ENCODE data around the gene CENPX.

DNA sequence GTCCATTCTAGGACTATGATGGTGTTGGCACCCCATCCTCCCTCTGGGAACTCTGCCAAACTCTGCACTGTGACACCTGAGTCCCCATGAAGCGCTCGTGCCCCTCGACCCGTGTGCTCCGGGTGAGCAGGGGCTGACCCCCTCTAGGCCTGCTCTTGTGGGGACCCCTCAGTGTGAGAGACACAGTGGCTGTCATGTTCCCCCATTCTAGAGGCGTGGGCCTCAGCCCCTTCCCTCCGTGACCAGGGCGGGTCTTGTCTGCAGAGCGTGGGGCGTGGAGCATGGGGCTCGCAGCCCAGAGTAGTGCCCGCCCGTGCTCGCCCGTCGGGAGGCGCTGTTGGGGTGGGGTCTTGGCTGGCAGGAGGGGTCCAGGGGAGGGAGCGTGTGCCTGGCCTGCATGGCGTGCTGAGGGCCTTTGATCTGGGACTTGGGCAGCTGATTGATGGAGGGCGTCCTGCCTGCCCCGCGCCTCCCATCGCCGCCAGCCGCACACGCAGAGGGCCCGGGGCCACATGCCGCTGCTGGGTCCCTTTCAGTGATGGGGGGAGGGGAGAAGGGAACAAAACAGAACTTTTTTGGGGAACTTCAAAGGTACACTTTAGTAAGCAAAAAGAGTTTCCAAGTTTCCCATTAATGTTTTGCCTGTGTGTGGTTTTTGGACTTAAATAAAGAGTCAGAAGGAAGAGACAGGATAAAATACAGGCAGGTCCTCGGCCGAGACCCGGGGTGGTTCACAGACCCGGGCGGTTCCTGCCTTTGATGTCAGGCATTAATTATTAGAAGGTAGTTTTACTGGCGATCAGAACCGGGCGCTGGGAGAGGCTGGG, 22.5 kb downstream of the CENPX start:
- no peak for TF ChIP-seq CTCF (IDR thresholded peaks at IDR 0.05)
- no peak for TF ChIP-seq POLR2A (IDR thresholded peaks at IDR 0.05)

All from esophagus squamous epithelium (tissue), 4 donors.